IPS-18a (cell line): ENCODE results near the gene KIF5A.

ENCODE experiments used
- H3K27ac ChIP-seq: one replicate; pipeline ENCODE4 v1.5.1; 2013; ENCODE audit warnings: low read length
- H3K27me3 ChIP-seq: one replicate; pipeline ENCODE4 v1.6.1; 2013; ENCODE audit warnings: mild to moderate bottlenecking, low read length; ENCODE audit not compliant: control insufficient read depth, insufficient read depth
- H3K36me3 ChIP-seq: one replicate; pipeline ENCODE4 v1.6.1; 2013; ENCODE audit warnings: low read depth, low read length; ENCODE audit not compliant: control insufficient read depth
- H3K4me1 ChIP-seq: one replicate; pipeline ENCODE4 v1.6.1; 2013; ENCODE audit warnings: low read depth, low read length; ENCODE audit not compliant: control insufficient read depth
- H3K4me3 ChIP-seq: one replicate; pipeline ENCODE4 v1.5.1; 2013; ENCODE audit warnings: low read length
- H3K9ac ChIP-seq: one replicate; pipeline ENCODE4 v1.6.1; 2013; ENCODE audit warnings: mild to moderate bottlenecking, low read length, moderate library complexity
- H3K9me3 ChIP-seq: one replicate; pipeline ENCODE4 v1.6.1; 2013; ENCODE audit warnings: low read depth, low read length; ENCODE audit not compliant: control insufficient read depth

Gene KIF5A

GRCh38 chr12:57528831-57529555, 20.9 kb upstream of the KIF5A start:
- Histone ChIP-seq H3K9ac (no peak overlapping the region), H3K4me3 (no peak overlapping the region), H3K27me3 (no peaks in the 10 kb centered on the region), H3K4me1 (peaks cover under 1% of the 10 kb centered on the region), H3K36me3 (peaks cover 53% of the 10 kb centered on the region), H3K27ac (no peak overlapping the region), H3K9me3 (no peaks in the 10 kb centered on the region)

- Histone ChIP-seq H3K4me3 (no peak overlapping the region), H3K9ac (no peak overlapping the region), H3K36me3 (peaks cover 62% of the 10 kb centered on the region), H3K27me3 (no peaks in the 10 kb centered on the region), H3K4me1 (no peaks in the 10 kb centered on the region), H3K27ac (no peak overlapping the region), H3K9me3 (no peaks in the 10 kb centered on the region)
These were observed 20.0 kb upstream of the KIF5A start for GRCh38 chr12:57529831-57530230.

GRCh38 chr12:57530396-57531142, 19.3 kb upstream of the KIF5A start:
- no peaks in the 10 kb centered on the region for H3K27me3 ChIP-seq
- H3K4me1 ChIP-seq = no peaks in the 10 kb centered on the region
- H3K27ac ChIP-seq = no peak overlapping the region
- no peaks in the 10 kb centered on the region for H3K9me3 ChIP-seq
- no peak overlapping the region for H3K9ac ChIP-seq
- H3K4me3 ChIP-seq = no peak overlapping the region
- peaks cover 69% of the 10 kb centered on the region for H3K36me3 ChIP-seq

- Histone ChIP-seq H3K36me3 (peaks cover 69% of the 10 kb centered on the region), H3K9me3 (no peaks in the 10 kb centered on the region), H3K9ac (no peak overlapping the region), H3K27me3 (no peaks in the 10 kb centered on the region), H3K4me1 (no peaks in the 10 kb centered on the region), H3K4me3 (no peak overlapping the region), H3K27ac (no peak overlapping the region)
These were observed 18.0 kb upstream of the KIF5A start for GRCh38 chr12:57531836-57532235.

GRCh38 chr12:57533108-57533507, 16.7 kb upstream of the KIF5A start:
- Histone ChIP-seq H3K9me3 (no peaks in the 10 kb centered on the region), H3K9ac (no peak overlapping the region), H3K4me1 (no peaks in the 10 kb centered on the region), H3K36me3 (peaks cover 65% of the 10 kb centered on the region), H3K27ac (no peak overlapping the region), H3K27me3 (no peaks in the 10 kb centered on the region), H3K4me3 (no peak overlapping the region)

- no peak overlapping the region for H3K9ac ChIP-seq
These were observed 15.6 kb upstream of the KIF5A start for GRCh38 chr12:57534250-57534649.

GRCh38 chr12:57534991-57535543, 14.8 kb upstream of the KIF5A start:
- Histone ChIP-seq H3K4me3 (no peak overlapping the region), H3K27me3 (no peaks in the 10 kb centered on the region), H3K36me3 (peaks cover 49% of the 10 kb centered on the region), H3K9ac (no peak overlapping the region), H3K9me3 (no peaks in the 10 kb centered on the region), H3K27ac (no peak overlapping the region), H3K4me1 (no peaks in the 10 kb centered on the region)

More at GRCh38 chr12:57534250-57534649, 15.6 kb upstream of the KIF5A start:
- Histone ChIP-seq H3K27me3 (no peaks in the 10 kb centered on the region), H3K27ac (no peak overlapping the region), H3K4me3 (no peak overlapping the region), H3K9me3 (no peaks in the 10 kb centered on the region), H3K36me3 (peaks cover 56% of the 10 kb centered on the region), H3K4me1 (no peaks in the 10 kb centered on the region)

- peaks cover 40% of the 10 kb centered on the region for H3K36me3 ChIP-seq
These were observed 13.9 kb upstream of the KIF5A start for GRCh38 chr12:57535764-57536596.

GRCh38 chr12:57536597-57536942, 13.3 kb upstream of the KIF5A start:
- H3K9ac ChIP-seq = no peak overlapping the region
- H3K4me1 ChIP-seq = no peaks in the 10 kb centered on the region
- H3K36me3 ChIP-seq = peaks cover 38% of the 10 kb centered on the region
- no peaks in the 10 kb centered on the region for H3K27me3 ChIP-seq
- H3K27ac ChIP-seq = no peak overlapping the region
- H3K4me3 ChIP-seq = no peak overlapping the region
- H3K9me3 ChIP-seq = no peaks in the 10 kb centered on the region

More at GRCh38 chr12:57535764-57536596, 13.9 kb upstream of the KIF5A start:
- H3K4me3 ChIP-seq = no peak overlapping the region
- no peaks in the 10 kb centered on the region for H3K9me3 ChIP-seq
- no peak overlapping the region for H3K27ac ChIP-seq
- H3K4me1 ChIP-seq = no peaks in the 10 kb centered on the region
- H3K9ac ChIP-seq = no peak overlapping the region
- no peaks in the 10 kb centered on the region for H3K27me3 ChIP-seq

GRCh38 chr12:57539134-57539768, 10.6 kb upstream of the KIF5A start:
- Histone ChIP-seq H3K9ac (no peak overlapping the region), H3K27me3 (no peaks in the 10 kb centered on the region), H3K36me3 (peaks cover 16% of the 10 kb centered on the region), H3K4me1 (no peaks in the 10 kb centered on the region), H3K4me3 (no peak overlapping the region), H3K27ac (no peak overlapping the region), H3K9me3 (no peaks in the 10 kb centered on the region)

- no peaks in the 10 kb centered on the region for H3K27me3 ChIP-seq
- no peak overlapping the region for H3K9ac ChIP-seq
- H3K27ac ChIP-seq = no peak overlapping the region
- peaks cover 3% of the 10 kb centered on the region for H3K4me1 ChIP-seq
- H3K4me3 ChIP-seq = no peak overlapping the region
- H3K9me3 ChIP-seq = no peaks in the 10 kb centered on the region
- peaks cover 8% of the 10 kb centered on the region for H3K36me3 ChIP-seq
These were observed 8.8 kb upstream of the KIF5A start for GRCh38 chr12:57541001-57541400.
